ENCODE results near the gene METTL9. TPM values are rescaled to one million over a fixed set of nuclear protein-coding genes. Genes with fewer than 3 reads are reported as not detected.

The METTL9 gene
- total and polyA plus RNA-seq, 2 of the 13 experiments (the other 11 are each of a cell fraction or from before 2014, with no cell fraction given) = 123 to 204 TPM

- TF ChIP-seq MAZ (IDR thresholded peaks at IDR 0.05; ENCODE audit: borderline replicate concordance, low read depth, low read length) = peak; percentile 64; the same call in 1 of the 2 replicates
- TF ChIP-seq MAZ (CRISPR knock-in tag; IDR thresholded peaks at IDR 0.05; ENCODE audit: low read depth) = peak; percentile 86
- TF ChIP-seq FOXP1 (IDR thresholded peaks at IDR 0.05) = no peak
- no peak for TF ChIP-seq FOXP1 (CRISPR knock-in tag; IDR thresholded peaks at IDR 0.05)
- TF ChIP-seq ISL2 (CRISPR knock-in tag; IDR thresholded peaks at IDR 0.05) = peak; percentile 86
- TF ChIP-seq CENPT (CRISPR knock-in tag; IDR thresholded peaks at IDR 0.05; ENCODE audit: low read depth) = peak; percentile 84; the same call in 1 of the 2 replicates
- TF ChIP-seq, protein P1, sequence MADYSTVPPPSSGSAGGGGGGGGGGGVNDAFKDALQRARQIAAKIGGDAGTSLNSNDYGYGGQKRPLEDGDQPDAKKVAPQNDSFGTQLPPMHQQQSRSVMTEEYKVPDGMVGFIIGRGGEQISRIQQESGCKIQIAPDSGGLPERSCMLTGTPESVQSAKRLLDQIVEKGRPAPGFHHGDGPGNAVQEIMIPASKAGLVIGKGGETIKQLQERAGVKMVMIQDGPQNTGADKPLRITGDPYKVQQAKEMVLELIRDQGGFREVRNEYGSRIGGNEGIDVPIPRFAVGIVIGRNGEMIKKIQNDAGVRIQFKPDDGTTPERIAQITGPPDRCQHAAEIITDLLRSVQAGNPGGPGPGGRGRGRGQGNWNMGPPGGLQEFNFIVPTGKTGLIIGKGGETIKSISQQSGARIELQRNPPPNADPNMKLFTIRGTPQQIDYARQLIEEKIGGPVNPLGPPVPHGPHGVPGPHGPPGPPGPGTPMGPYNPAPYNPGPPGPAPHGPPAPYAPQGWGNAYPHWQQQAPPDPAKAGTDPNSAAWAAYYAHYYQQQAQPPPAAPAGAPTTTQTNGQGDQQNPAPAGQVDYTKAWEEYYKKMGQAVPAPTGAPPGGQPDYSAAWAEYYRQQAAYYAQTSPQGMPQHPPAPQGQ (CRISPR knock-in tag; IDR thresholded peaks at IDR 0.05; ENCODE audit: borderline replicate concordance) = peak; percentile 93; the same call in 1 of the 2 replicates
- no peak; the same call in 1 of the 2 replicates for TF ChIP-seq ZBTB21 (CRISPR knock-in tag; IDR thresholded peaks at IDR 0.05)
- no peak for TF ChIP-seq MLLT10 (CRISPR knock-in tag; IDR thresholded peaks at IDR 0.05)
- peak; percentile 96 to 97 for TF ChIP-seq HMGXB4 (CRISPR knock-in tag; IDR thresholded peaks at IDR 0.05; ENCODE audit: borderline replicate concordance in 1 of 2, low read depth in 1 of 2)
- peak; percentile 76 for TF ChIP-seq MEF2D (CRISPR knock-in tag; IDR thresholded peaks at IDR 0.05)
- TF ChIP-seq ZNF674 (CRISPR knock-in tag; IDR thresholded peaks at IDR 0.05; ENCODE audit: low read depth) = no peak
- peak; percentile 50; the same call in 1 of the 2 replicates for TF ChIP-seq UBTF (CRISPR knock-in tag; IDR thresholded peaks at IDR 0.05)
- peak; percentile 99 for TF ChIP-seq ZBTB38 (CRISPR knock-in tag; IDR thresholded peaks at IDR 0.05)
- no peak; the same call in 1 of the 2 replicates for TF ChIP-seq ZNF460 (CRISPR knock-in tag; IDR thresholded peaks at IDR 0.05; ENCODE audit: borderline replicate concordance)
- TF ChIP-seq ZNF577 (CRISPR knock-in tag; IDR thresholded peaks at IDR 0.05; ENCODE audit: borderline replicate concordance, low read depth) = no peak
- TF ChIP-seq KAT2B (IDR thresholded peaks at IDR 0.05; ENCODE audit: borderline replicate concordance, low read depth, low read length) = peak; percentile 16; the same call in 1 of the 2 replicates
- peak; percentile 34; the same call in 1 of the 2 replicates for TF ChIP-seq CEBPG (CRISPR knock-in tag; IDR thresholded peaks at IDR 0.05)
- peak; percentile 72 for TF ChIP-seq PITX1 (CRISPR knock-in tag; IDR thresholded peaks at IDR 0.05)
- no peak for TF ChIP-seq HNRNPUL1 (IDR thresholded peaks at IDR 0.05; ENCODE audit: low read depth, low read length)
- TF ChIP-seq ATM (IDR thresholded peaks at IDR 0.05; ENCODE audit: borderline replicate concordance) = no peak
- peak; percentile 82 for TF ChIP-seq PATZ1 (CRISPR knock-in tag; IDR thresholded peaks at IDR 0.05)
Measured at GRCh38 chr16:21554795-21555585, 44.4 kb upstream of the METTL9 start (continued).

Data from HepG2 (cell line).